ENCODE results near the gene AUTS2.

- no peak for TF ChIP-seq EZH2phosphoT487 (IDR thresholded peaks at IDR 0.05; ENCODE audit: insufficient read depth, low read depth)
- no peak for TF ChIP-seq EZH2 (IDR thresholded peaks at IDR 0.05; ENCODE audit: insufficient read depth, poor library complexity, severe bottlenecking)
Observed at GRCh38 chr7:70318511-70318910, 720.2 kb downstream of the AUTS2 start.

All from GM23248 (cell line).